Measurements from ENCODE around the gene KIAA0930. TPM values are rescaled to one million over a fixed set of nuclear protein-coding genes. Genes with fewer than 3 reads are reported as not detected.

KIAA0930 gene
- total RNA-seq, 1 donor, result 43.4 TPM

DNA sequence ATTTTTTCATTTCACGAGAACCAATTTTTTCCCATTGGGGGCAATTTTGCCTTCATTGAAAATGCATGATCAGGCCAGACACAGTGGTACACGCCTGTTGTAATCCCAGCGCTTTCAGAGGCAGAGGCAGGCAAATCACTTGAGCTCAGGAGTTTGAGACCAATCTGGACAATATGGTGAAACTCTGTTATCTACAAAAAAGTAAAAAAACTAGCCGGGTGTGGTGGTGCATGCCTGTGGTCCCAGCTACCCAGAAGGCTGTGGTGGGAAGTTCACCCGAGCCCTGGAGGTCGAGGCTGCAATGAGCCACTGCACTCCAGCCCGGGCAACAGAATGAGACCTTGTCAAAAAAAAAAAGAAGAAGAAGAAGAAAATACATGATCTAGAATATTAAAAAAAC, 24.8 kb upstream of the KIAA0930 start:
- no peak overlapping the region for H2AFZ ChIP-seq (ENCODE audit: low read length)
- no peak for TF ChIP-seq CTCF (IDR thresholded peaks at IDR 0.05; ENCODE audit: extremely low read depth, low read depth, low read length)
- H3K4me3 ChIP-seq (ENCODE audit: insufficient read depth, low read length), result no peak overlapping the region
- H3K4me1 ChIP-seq (ENCODE audit: insufficient read depth, low read length), result peaks cover 8% of the 10 kb centered on the region
- no peak overlapping the region for H3K27ac ChIP-seq (ENCODE audit: low read depth, low read length)
- no peaks in the 10 kb centered on the region for H3K79me2 ChIP-seq (ENCODE audit: insufficient read depth, low read length)
- DNase-seq (ENCODE audit: insufficient read length, low spot score, missing footprints), result no peak
- no peaks in the 10 kb centered on the region for H3K36me3 ChIP-seq (ENCODE audit: insufficient read depth, low read length)
- H4K20me1 ChIP-seq (ENCODE audit: insufficient read depth, low read length), result no peaks in the 10 kb centered on the region
- H3K4me2 ChIP-seq (ENCODE audit: insufficient read depth, low read length), result no peak overlapping the region
- H3K9me3 ChIP-seq (ENCODE audit: low read depth, low read length), result no peaks in the 10 kb centered on the region
- H3K27me3 ChIP-seq (ENCODE audit: insufficient read depth, low read length), result peaks cover 13% of the 10 kb centered on the region

- peak; percentile 98 for DNase-seq (ENCODE audit: insufficient read length, low spot score, missing footprints)
Measured at GRCh38 chr22:45263463-45264269, 23.0 kb upstream of the KIAA0930 start.

GRCh38 chr22:45262931-45263462, 22.3 kb upstream of the KIAA0930 start:
- Histone ChIP-seq H3K9me3 (ENCODE audit: low read depth, low read length) (no peaks in the 10 kb centered on the region), H3K79me2 (ENCODE audit: insufficient read depth, low read length) (no peaks in the 10 kb centered on the region), H3K36me3 (ENCODE audit: insufficient read depth, low read length) (no peaks in the 10 kb centered on the region), H3K27me3 (ENCODE audit: insufficient read depth, low read length) (no peaks in the 10 kb centered on the region), H4K20me1 (ENCODE audit: insufficient read depth, low read length) (no peaks in the 10 kb centered on the region), H3K27ac (ENCODE audit: low read depth, low read length) (no peak overlapping the region), H3K4me3 (ENCODE audit: insufficient read depth, low read length) (no peak overlapping the region), H2AFZ (ENCODE audit: low read length) (no peak overlapping the region), H3K4me2 (ENCODE audit: insufficient read depth, low read length) (no peak overlapping the region), H3K4me1 (ENCODE audit: insufficient read depth, low read length) (peaks cover 8% of the 10 kb centered on the region)
- DNase-seq (ENCODE audit: insufficient read length, low spot score, missing footprints), result no peak
- no peak for TF ChIP-seq CTCF (IDR thresholded peaks at IDR 0.05; ENCODE audit: extremely low read depth, low read depth, low read length)

More at GRCh38 chr22:45263463-45264269, 23.0 kb upstream of the KIAA0930 start:
- Histone ChIP-seq H4K20me1 (ENCODE audit: insufficient read depth, low read length) (no peaks in the 10 kb centered on the region), H3K36me3 (ENCODE audit: insufficient read depth, low read length) (no peaks in the 10 kb centered on the region), H3K79me2 (ENCODE audit: insufficient read depth, low read length) (no peaks in the 10 kb centered on the region), H3K4me1 (ENCODE audit: insufficient read depth, low read length) (peaks cover 8% of the 10 kb centered on the region), H3K4me2 (ENCODE audit: insufficient read depth, low read length) (no peak overlapping the region), H3K27ac (ENCODE audit: low read depth, low read length) (no peak overlapping the region), H3K4me3 (ENCODE audit: insufficient read depth, low read length) (no peak overlapping the region), H2AFZ (ENCODE audit: low read length) (peak overlapping the region; percentile 96), H3K27me3 (ENCODE audit: insufficient read depth, low read length) (no peaks in the 10 kb centered on the region), H3K9me3 (ENCODE audit: low read depth, low read length) (no peaks in the 10 kb centered on the region)
- TF ChIP-seq CTCF (IDR thresholded peaks at IDR 0.05; ENCODE audit: extremely low read depth, low read depth, low read length), result peak; percentile 81

GRCh38 chr22:45262195-45262930, 21.7 kb upstream of the KIAA0930 start:
- H3K4me2 ChIP-seq (ENCODE audit: insufficient read depth, low read length), result no peak overlapping the region
- H3K79me2 ChIP-seq (ENCODE audit: insufficient read depth, low read length), result no peaks in the 10 kb centered on the region
- H2AFZ ChIP-seq (ENCODE audit: low read length), result no peak overlapping the region
- no peak for DNase-seq (ENCODE audit: insufficient read length, low spot score, missing footprints)
- no peak for TF ChIP-seq CTCF (IDR thresholded peaks at IDR 0.05; ENCODE audit: extremely low read depth, low read depth, low read length)
- no peaks in the 10 kb centered on the region for H3K27me3 ChIP-seq (ENCODE audit: insufficient read depth, low read length)
- H4K20me1 ChIP-seq (ENCODE audit: insufficient read depth, low read length), result no peaks in the 10 kb centered on the region
- H3K4me1 ChIP-seq (ENCODE audit: insufficient read depth, low read length), result peaks cover 8% of the 10 kb centered on the region
- H3K36me3 ChIP-seq (ENCODE audit: insufficient read depth, low read length), result no peaks in the 10 kb centered on the region
- no peak overlapping the region for H3K4me3 ChIP-seq (ENCODE audit: insufficient read depth, low read length)
- no peaks in the 10 kb centered on the region for H3K9me3 ChIP-seq (ENCODE audit: low read depth, low read length)
- no peak overlapping the region for H3K27ac ChIP-seq (ENCODE audit: low read depth, low read length)

Data from osteoblast (primary cell).